HCEC 1CT (cell line): Measurements from ENCODE around the gene PHF23.

Experiments used
- DNase-seq: peaks from one replicate; pipeline ENCODE4 v3.0.0-alpha.2; 2017

PHF23 gene

DNA sequence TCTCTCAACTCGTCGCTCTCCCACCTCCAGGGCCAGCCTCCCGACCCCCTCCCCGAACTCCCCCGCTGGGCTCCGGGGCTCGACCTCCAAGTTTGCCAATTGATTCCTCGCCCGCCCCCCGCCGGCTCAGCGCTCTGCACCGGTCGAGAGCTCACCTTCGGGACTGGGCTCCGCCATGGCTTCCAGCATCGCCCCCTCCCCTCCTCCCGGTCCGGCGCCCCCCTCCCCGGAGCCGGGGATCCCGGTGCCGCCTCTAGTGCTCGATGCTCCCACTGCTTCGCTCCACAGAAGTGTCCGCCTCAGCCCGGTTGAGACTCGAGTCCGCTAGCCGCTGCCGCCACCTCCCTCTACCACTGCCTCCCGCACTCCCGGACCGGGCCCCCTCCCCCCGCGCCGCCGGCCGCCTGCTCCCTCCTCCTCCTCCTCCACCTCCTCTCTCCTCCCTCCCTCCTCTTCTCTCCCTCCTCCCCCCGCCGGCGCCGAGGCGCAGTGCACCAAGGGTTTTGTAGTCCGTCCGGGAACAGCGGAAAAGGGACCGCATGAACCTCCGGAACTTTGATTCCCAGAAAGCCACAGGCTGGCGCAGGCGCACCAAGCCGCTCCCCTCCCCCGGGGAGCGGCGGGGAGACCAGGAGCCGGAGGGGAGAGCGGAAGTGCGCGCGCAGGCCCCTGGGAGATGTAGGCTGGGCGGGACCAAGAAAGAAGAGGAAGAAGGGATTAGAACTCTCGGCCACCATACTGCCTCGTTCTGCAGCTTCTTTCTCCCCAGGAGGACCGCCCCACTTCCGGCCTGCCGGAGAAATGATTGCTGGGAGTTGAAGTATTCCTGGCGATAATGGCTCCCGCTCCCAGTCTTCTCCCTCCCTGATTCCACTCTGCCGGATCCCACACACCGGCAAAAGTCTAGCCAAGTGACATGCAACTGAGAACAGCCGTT, at the start of gene PHF23:
PHF23 (minus strand) TSS at position 367 of the 937 bp plus-strand sequence; CDS start at position 189, 178 bp downstream.
- DNase-seq = peak; percentile 99

DNA sequence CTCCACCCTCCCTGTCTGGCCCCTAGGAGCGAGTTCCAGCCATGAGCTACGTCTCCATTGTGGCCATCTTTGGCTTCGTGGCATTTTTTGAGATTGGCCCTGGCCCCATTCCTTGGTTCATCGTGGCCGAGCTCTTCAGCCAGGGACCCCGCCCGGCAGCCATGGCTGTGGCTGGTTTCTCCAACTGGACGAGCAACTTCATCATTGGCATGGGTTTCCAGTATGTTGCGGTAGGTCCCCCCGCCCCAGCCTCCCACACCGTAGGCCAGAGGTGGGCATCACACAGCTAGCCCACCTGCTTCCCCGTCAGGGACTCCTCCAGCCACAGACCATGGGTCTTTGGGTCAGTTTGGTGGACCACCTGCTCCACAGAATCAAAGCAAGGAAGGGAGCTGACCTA, 46.4 kb upstream of the PHF23 start:
- no peak for DNase-seq

DNA sequence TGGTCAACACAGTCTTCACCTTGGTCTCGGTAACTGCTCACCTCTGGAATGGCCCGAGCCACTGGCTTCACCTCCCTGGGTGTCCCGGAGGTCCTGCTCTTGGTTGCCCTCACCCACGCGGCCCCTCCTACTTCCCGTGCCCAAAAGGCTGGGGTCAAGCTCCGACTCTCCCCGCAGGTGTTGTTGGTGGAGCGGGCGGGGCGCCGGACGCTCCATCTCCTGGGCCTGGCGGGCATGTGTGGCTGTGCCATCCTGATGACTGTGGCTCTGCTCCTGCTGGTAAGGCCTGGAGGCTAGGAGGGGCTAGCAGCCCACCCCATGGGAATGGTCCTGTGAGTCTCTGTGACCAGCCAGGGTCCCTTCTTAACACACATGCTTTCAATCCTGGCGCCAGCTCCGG, 45.7 kb upstream of the PHF23 start:
- no peak for DNase-seq

DNA sequence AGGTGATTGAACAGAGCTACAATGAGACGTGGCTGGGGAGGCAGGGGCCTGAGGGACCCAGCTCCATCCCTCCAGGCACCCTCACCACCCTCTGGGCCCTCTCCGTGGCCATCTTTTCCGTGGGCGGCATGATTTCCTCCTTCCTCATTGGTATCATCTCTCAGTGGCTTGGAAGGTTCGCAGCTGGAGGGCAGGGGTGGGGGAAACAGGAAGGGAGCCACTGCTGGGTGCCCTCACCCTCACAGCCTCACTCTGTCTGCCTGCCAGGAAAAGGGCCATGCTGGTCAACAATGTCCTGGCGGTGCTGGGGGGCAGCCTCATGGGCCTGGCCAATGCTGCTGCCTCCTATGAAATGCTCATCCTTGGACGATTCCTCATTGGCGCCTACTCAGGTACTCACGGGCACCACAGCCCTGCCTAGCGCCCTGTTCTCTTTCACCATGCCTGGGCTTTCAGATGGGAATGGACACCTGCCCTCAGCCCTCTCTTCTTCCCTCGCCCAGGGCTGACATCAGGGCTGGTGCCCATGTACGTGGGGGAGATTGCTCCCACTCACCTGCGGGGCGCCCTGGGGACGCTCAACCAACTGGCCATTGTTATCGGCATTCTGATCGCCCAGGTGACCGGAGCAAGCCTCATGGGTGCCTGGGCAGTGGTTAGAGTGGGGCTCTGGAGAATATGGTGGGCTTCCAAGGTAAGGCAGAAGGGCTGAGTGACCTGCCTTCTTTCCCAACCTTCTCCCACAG, 44.4 kb upstream of the PHF23 start:
- no peak for DNase-seq

GRCh38 chr17:7282752-7283321, 43.6 kb upstream of the PHF23 start:
- DNase-seq = peak; percentile 29

- no peak for DNase-seq
Measured at GRCh38 chr17:7281953-7282751, 42.9 kb upstream of the PHF23 start.

GRCh38 chr17:7281074-7281952, 42.1 kb upstream of the PHF23 start, which contains the start of gene SLC2A4:
SLC2A4 (plus strand) TSS chr17:7281718; CDS start chr17:7281935, 217 bp downstream.
- peak; percentile 90 for DNase-seq

GRCh38 chr17:7280519-7281073, 41.3 kb upstream of the PHF23 start:
- peak; percentile 71 for DNase-seq

- no peak for DNase-seq
Measured at GRCh38 chr17:7279448-7279847, 40.2 kb upstream of the PHF23 start.

GRCh38 chr17:7266784-7267183, 27.5 kb upstream of the PHF23 start:
- peak; percentile 26 for DNase-seq

DNA sequence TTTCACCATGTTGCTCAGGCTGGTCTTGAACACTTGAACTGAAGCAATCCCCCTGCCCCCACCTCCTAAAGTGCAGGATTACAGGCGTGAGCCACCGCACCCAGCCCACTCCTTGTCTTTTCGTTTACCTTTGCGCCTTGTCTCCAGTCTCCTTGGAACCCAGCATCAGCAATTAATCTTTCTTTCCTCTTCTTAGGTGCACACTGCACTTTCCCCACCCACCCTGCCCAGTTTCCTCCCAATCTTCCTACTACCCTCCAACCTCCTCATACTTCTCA, 24.5 kb upstream of the PHF23 start:
- no peak for DNase-seq

GRCh38 chr17:7262935-7263800, 23.9 kb upstream of the PHF23 start:
- DNase-seq = no peak

- no peak for DNase-seq
Measured at GRCh38 chr17:7262192-7262934, 23.1 kb upstream of the PHF23 start, which contains the start of gene CLDN7. CLDN7 (minus strand) TSS chr17:7262478; CDS start chr17:7262043, 435 bp downstream.

DNA sequence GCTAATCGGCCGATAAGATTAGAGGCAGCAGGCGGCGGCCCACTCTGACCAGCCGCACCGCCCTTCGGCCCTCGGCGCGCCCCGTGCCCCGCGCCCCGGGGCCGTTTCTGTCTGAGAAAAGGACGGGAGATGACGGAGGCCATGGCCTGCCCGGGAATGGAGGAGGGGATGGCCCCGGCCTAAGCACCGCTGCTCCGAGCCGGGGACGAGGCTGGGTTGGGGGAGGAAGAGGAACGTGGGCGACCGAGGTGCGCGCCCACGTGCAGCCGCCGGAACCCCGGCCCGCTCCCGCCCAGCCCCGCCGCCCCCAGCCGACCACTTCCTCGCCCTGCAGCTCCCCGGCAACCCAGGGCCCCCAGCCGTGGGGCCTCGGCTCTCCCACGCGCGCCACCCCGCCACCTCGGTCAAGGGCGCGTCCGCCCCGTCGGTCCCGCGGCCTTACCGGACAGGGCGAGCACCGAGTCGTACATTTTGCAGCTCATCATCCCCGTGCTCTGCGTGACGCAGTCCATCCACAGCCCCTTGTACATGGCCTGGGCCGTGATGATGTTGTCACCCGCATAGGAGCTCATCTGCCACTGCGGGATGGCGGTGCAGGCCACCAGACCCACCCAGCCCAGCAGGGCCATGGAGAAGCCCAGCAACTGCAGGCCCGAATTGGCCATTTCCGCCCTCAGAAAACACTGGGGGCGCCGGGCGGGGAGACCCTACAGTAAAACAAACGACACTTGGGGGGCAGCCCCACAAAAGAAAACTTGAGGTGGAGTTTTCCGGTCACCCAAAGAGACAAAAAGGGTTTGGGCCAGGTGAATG, 22.3 kb upstream of the PHF23 start:
- DNase-seq = no peak

DNA sequence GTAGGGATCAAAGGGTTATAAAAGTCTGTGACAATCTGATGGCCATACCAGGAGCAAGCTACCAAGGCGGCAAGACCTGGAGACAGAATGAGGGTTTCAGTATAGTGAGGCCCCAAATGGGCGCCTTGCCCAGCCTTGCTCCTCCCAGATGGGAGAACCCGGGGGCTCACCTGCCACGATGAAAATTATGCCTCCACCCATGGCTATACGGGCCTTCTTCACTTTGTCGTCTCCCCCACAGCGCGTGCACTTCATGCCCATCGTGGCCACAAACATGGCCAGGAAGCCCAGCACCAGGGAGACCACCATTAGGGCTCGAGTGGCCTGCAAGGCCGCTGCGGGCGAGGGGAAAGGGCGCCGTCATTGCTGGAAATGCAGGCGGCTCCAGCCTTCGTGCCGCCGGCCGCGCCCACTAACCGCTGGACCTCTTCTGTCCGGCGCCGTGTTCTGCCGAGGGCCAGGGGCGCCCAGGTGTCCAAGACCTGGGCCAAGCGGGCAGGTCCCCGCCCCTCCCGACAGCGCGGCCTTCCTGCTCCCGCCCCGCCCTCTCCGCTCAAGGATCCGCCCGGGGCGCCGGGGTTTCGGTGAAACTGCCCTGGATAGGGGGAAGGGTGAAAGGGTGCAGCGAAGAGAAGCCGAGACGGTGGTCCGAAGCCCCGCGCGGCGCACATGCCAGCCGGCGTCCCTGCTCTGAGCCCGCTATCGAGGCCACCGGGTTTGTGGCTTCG, 21.6 kb upstream of the PHF23 start:
- no peak for DNase-seq

- DNase-seq = no peak
Measured at GRCh38 chr17:7260151-7260550, 20.9 kb upstream of the PHF23 start.

- no peak for DNase-seq
Measured at GRCh38 chr17:7259555-7259889, 20.3 kb upstream of the PHF23 start.
